Left lung (tissue), 10 donors: ENCODE measurements around the gene WDR70. TPM values are rescaled to one million over a fixed set of nuclear protein-coding genes. Genes with fewer than 3 reads are reported as not detected.

Experiments
- ATAC-seq: fragments of 200-7000 bp; cut with Tn5 transposase; one replicate; pipeline ENCODE4 v1.9.1; 2020; ENCODE audit warnings: moderate library complexity
- DNase-seq, 4 donors: peaks; one replicate each; pipeline ENCODE4 v3.0.0-alpha.2; 2013 to 2020
- H3K27ac ChIP-seq, 2 donors: fragments of 200-600 bp; sonication (generic) in 1 of 2; one replicate each; pipeline versions ENCODE4 v1.5.0 to v1.8.0; 2020 to 2021
- H3K27me3 ChIP-seq, 2 donors: fragments of 200-600 bp; sonication (generic) in 1 of 2; one replicate each; pipeline versions ENCODE4 v1.5.0 to v1.8.0; 2020 to 2021
- H3K36me3 ChIP-seq, 2 donors: fragments of 200-600 bp; sonication (generic) in 1 of 2; one replicate each; pipeline versions ENCODE4 v1.5.0 to v1.8.0; 2020 to 2021
- H3K4me1 ChIP-seq, 2 donors: fragments of 200-600 bp; one replicate each; pipeline ENCODE4 v1.8.0; 2021
- H3K4me3 ChIP-seq, 2 donors: fragments of 200-600 bp; sonication (generic) in 1 of 2; one replicate each; pipeline versions ENCODE4 v1.5.0 to v1.8.0; 2020 to 2021; ENCODE audit warnings: mild to moderate bottlenecking in 1 of 2
- H3K9me3 ChIP-seq, 2 donors: fragments of 200-600 bp; sonication (generic) in 1 of 2; one replicate each; pipeline versions ENCODE4 v1.5.0 to v1.8.0; 2020 to 2021
- intact Hi-C, 2 donors: fragments of 100-400 bp; cut with DNase I; formaldehyde crosslinking; loops; one replicate each; pipeline versions ENCODE4 v1.11.2 to v1.14.2; 2022
- polyA plus RNA-seq, 6 donors: library from polyadenylated mRNA; unstranded; fragments of 120-200 nt; gene quantifications; one replicate each; pipeline ENCODE4 v1.2.1, GENCODE V29; 2013; ENCODE audit not compliant: insufficient read length in 6 of 6
- total RNA-seq, 2 donors: library from RNA; stranded (reverse); fragmentation: NEBNext Ultra II Directional; extraction: Animal tissue kit (Norgen Biotek cat#: 25700); gene quantifications; one replicate each; pipeline ENCODE4 v1.2.1, GENCODE V29; 2021
- TF ChIP-seq, protein P1 (sequence below), 2 donors: fragments of 200-600 bp; sonication (generic) in 1 of 2; IDR thresholded peaks; one replicate each; pipeline versions ENCODE4 v1.5.0 to v1.8.0; 2021; ENCODE audit warnings: antibody characterized with exemption in 2 of 2
- donor health status: DM: no; HTN: yes; CAD: no.
- donor health status: DM: no; HTN: no; CAD: no.

WDR70 gene
- total and polyA plus RNA-seq, 8 donors: 21.9 to 59.2 (median 47.5) TPM

DNA sequence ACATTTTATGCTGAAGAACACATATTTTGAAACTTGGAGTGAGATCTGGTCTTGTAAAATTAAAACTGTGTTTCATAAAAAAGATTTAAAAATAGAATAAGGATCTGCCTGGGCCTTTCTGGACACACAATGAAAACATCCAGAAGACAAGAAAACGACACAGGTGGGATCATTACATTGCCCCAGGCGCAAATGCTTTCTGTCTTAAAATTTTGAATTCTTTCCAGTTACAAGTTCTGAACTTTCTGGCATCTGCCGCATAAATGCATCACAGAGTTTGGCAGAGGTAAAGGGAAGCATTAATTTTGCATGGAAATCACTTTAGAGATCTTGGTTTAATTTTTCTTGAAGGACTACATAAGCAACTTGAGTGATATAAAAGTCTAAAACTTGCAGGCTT is 219.6 kb downstream of the WDR70 start:
- H3K9me3 ChIP-seq: peaks cover 0 to 20% of the 10 kb centered on the region in 2 donors
- H3K4me3 ChIP-seq: no peak overlapping the region
- H3K4me1 ChIP-seq: no peaks in the 10 kb centered on the region
- TF ChIP-seq, protein P1, sequence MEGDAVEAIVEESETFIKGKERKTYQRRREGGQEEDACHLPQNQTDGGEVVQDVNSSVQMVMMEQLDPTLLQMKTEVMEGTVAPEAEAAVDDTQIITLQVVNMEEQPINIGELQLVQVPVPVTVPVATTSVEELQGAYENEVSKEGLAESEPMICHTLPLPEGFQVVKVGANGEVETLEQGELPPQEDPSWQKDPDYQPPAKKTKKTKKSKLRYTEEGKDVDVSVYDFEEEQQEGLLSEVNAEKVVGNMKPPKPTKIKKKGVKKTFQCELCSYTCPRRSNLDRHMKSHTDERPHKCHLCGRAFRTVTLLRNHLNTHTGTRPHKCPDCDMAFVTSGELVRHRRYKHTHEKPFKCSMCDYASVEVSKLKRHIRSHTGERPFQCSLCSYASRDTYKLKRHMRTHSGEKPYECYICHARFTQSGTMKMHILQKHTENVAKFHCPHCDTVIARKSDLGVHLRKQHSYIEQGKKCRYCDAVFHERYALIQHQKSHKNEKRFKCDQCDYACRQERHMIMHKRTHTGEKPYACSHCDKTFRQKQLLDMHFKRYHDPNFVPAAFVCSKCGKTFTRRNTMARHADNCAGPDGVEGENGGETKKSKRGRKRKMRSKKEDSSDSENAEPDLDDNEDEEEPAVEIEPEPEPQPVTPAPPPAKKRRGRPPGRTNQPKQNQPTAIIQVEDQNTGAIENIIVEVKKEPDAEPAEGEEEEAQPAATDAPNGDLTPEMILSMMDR (IDR thresholded peaks at IDR 0.05): no peak
- ATAC-seq: no peak
- intact Hi-C loops: no loop called here
- H3K27me3 ChIP-seq: no peaks in the 10 kb centered on the region
- H3K27ac ChIP-seq: no peak overlapping the region
- peak in 1 of 4 donors; percentile 0 for DNase-seq
- no peaks in the 10 kb centered on the region for H3K36me3 ChIP-seq

DNA sequence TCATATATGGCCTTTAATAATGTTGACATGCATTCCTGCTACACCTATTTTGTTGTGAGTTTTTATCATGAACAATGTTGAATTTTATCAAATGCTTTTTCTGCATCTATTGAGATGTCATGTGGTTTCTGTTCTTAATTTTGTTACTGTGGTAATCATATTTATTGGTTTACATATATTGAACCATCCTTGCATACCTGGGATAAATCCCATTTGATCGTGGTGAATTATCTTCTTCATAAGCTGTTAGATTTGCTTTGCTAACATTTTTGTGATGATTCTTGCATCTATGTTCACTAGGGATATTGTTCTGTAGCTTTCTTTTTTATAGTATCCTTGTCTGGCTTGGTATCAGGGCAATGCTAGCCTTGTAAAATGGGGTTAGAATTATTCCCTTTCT is 222.0 kb downstream of the WDR70 start:
- H3K27ac ChIP-seq: no peak overlapping the region
- H3K27me3 ChIP-seq: no peaks in the 10 kb centered on the region
- DNase-seq: no peak
- H3K9me3 ChIP-seq: peaks cover 0 to 20% of the 10 kb centered on the region in 2 donors
- H3K4me3 ChIP-seq: no peak overlapping the region
- intact Hi-C loops: no loop called here
- no peaks in the 10 kb centered on the region for H3K36me3 ChIP-seq
- no peaks in the 10 kb centered on the region for H3K4me1 ChIP-seq
- ATAC-seq: no peak
- TF ChIP-seq, protein P1 (IDR thresholded peaks at IDR 0.05): no peak

DNA sequence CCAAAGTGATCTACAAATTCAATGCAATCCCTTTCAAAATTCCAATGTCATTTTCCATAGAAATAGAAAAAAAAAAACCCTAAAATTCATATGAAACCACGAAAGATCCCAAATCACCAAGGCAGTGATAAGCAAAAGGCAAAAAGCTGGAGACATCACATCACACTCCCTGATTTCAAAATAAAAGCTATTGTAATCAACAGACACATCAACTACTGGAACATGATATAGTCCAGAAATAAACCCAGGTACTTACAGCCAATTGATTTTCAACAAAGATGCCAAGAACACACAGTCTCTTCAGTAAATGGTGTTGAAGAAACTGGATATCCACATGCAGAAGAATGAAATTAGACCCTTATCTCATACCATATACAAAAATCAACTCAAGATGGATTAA is 224.0 kb downstream of the WDR70 start:
- Histone ChIP-seq H3K36me3 (peaks cover 0 to 6% of the 10 kb centered on the region in 2 donors), H3K9me3 (peaks cover 0 to 20% of the 10 kb centered on the region in 2 donors), H3K4me3 (no peak overlapping the region), H3K27ac (no peak overlapping the region), H3K27me3 (no peaks in the 10 kb centered on the region), H3K4me1 (no peaks in the 10 kb centered on the region)
- intact Hi-C loops: no loop called here
- ATAC-seq: no peak
- TF ChIP-seq, protein P1 (IDR thresholded peaks at IDR 0.05): no peak
- no peak for DNase-seq

DNA sequence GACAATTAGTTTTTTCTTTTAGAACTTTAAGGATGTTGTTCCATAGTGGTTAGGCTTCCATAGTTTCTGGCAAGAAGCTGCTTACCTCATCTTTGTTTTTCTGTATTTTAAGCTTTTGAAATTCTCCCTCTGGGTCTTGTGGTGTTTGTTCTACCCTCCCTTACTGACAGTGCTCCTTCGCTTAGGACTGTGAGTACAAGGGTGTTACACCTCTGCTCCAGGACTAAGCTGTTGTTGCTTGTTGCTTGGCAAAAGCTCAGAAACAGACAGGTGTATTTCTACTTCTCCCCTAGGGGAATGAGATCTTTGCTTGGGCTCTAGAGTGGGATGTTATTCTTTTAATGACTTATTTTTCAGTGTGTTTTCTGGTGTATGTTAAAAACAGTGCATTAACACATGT is 225.2 kb downstream of the WDR70 start:
- Histone ChIP-seq H3K4me3 (no peak overlapping the region), H3K9me3 (peaks cover 0 to 17% of the 10 kb centered on the region in 2 donors), H3K36me3 (peaks cover 0 to 10% of the 10 kb centered on the region in 2 donors), H3K27ac (no peak overlapping the region), H3K4me1 (no peaks in the 10 kb centered on the region), H3K27me3 (no peaks in the 10 kb centered on the region)
- ATAC-seq: no peak
- intact Hi-C loops: no loop called here
- DNase-seq: no peak
- TF ChIP-seq, protein P1 (IDR thresholded peaks at IDR 0.05): no peak

DNA sequence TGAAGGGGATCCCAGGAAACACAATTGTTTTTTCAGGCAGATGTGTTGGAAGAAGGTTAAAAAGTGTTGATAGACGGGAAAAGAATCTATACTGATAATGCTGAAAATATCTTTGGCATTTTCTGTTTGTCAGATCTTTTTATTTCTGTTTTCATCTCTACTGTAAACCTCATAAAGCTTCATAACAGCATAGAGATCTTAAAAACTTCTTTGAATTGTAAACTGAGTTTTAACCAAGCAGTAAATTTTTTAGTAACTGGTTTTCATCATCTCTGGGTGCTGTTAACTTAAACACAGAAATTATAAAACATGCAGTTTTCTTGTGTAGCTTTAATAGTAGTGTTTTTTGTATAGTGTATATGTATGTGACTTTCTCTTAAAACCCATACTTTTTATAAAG is 227.0 kb downstream of the WDR70 start:
- no peaks in the 10 kb centered on the region for H3K4me1 ChIP-seq
- no peak overlapping the region for H3K27ac ChIP-seq
- peaks cover 0 to 10% of the 10 kb centered on the region in 2 donors for H3K36me3 ChIP-seq
- DNase-seq: no peak
- TF ChIP-seq, protein P1 (IDR thresholded peaks at IDR 0.05): no peak
- H3K27me3 ChIP-seq: no peaks in the 10 kb centered on the region
- H3K4me3 ChIP-seq: no peak overlapping the region
- ATAC-seq: no peak
- intact Hi-C loops: no loop called here
- peaks cover 0 to 3% of the 10 kb centered on the region in 2 donors for H3K9me3 ChIP-seq
